Measurements from ENCODE around the gene HTR3D. TPM values are rescaled to one million over a fixed set of nuclear protein-coding genes. Genes with fewer than 3 reads are reported as not detected.

HTR3D gene
- total and polyA plus RNA-seq, 9 of the 15 experiments (the other 6 are each of a cell fraction or from before 2014, with no cell fraction given) = not detected

- TF ChIP-seq MLLT1 (IDR thresholded peaks at IDR 0.05) (peak in 1 of 2 experiments; percentile 93; a peak in 2 of 4 replicates), POU5F1 (IDR thresholded peaks at IDR 0.05; ENCODE audit: borderline replicate concordance, low read depth, low read length, partially characterized antibody) (no peak), ZNF717 (CRISPR knock-in tag; IDR thresholded peaks at IDR 0.05) (no peak), MEF2D (tag; conservative IDR thresholded peaks at IDR 0.05; ENCODE audit: low read depth) (0 out of 2 replicates have a peak, but pooled peaks have one; percentile 44), ZNF644 (tag; IDR thresholded peaks at IDR 0.05; ENCODE audit: low read depth) (peak; percentile 71; the same call in 1 of the 2 replicates), SAP30 (IDR thresholded peaks at IDR 0.05; ENCODE audit: borderline replicate concordance, insufficient read depth, low read depth, low read length, poor library complexity, severe bottlenecking) (no peak), ZNF232 (CRISPR knock-in tag; IDR thresholded peaks at IDR 0.05) (no peak), NFIC (IDR thresholded peaks at IDR 0.05) (no peak), EP400 (IDR thresholded peaks at IDR 0.05) (peak; percentile 24; the same call in 1 of the 2 replicates), TBL1XR1 (IDR thresholded peaks at IDR 0.05; ENCODE audit: low read length in 2 of 2) (peak in 1 of 2 experiments; percentile 68; a peak in 1 of 4 replicates), NUFIP1 (IDR thresholded peaks at IDR 0.05; ENCODE audit: partially characterized antibody) (no peak), CHD1 (IDR thresholded peaks at IDR 0.05; ENCODE audit: low read length) (no peak), ZEB2 (IDR thresholded peaks at IDR 0.05) (peak; percentile 73; the same call in 1 of the 2 replicates), PHF20 (IDR thresholded peaks at IDR 0.05; ENCODE audit: partially characterized antibody) (no peak), GTF2A2 (tag; IDR thresholded peaks at IDR 0.05) (no peak), ZNF655 (CRISPR knock-in tag; IDR thresholded peaks at IDR 0.05) (no peak), ZNF408 (CRISPR knock-in tag; IDR thresholded peaks at IDR 0.05; ENCODE audit: low read depth) (no peak), CBX3 (IDR thresholded peaks at IDR 0.05; ENCODE audit: borderline replicate concordance in 1 of 2, low read length in 2 of 2) (peak in 1 of 2 experiments; percentile 81; a peak in 1 of 3 replicates)
- TF ChIP-seq, protein P1, sequence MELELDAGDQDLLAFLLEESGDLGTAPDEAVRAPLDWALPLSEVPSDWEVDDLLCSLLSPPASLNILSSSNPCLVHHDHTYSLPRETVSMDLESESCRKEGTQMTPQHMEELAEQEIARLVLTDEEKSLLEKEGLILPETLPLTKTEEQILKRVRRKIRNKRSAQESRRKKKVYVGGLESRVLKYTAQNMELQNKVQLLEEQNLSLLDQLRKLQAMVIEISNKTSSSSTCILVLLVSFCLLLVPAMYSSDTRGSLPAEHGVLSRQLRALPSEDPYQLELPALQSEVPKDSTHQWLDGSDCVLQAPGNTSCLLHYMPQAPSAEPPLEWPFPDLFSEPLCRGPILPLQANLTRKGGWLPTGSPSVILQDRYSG (tag; conservative IDR thresholded peaks at IDR 0.05; ENCODE audit: low read depth) = no peak; the same call in 1 of the 2 replicates
- TF ChIP-seq, protein P2, sequence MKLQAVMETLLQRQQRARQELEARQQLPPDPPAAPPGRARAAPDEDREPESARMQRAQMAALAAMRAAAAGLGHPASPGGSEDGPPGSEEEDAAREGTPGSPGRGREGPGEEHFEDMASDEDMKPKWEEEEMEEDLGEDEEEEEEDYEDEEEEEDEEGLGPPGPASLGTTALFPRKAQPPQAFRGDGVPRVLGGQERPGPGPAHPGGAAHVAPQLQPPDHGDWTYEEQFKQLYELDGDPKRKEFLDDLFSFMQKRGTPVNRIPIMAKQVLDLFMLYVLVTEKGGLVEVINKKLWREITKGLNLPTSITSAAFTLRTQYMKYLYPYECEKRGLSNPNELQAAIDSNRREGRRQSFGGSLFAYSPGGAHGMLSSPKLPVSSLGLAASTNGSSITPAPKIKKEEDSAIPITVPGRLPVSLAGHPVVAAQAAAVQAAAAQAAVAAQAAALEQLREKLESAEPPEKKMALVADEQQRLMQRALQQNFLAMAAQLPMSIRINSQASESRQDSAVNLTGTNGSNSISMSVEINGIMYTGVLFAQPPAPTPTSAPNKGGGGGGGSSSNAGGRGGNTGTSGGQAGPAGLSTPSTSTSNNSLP (IDR thresholded peaks at IDR 0.05; ENCODE audit: borderline replicate concordance, low read depth, low read length) = peak; percentile 74; the same call in 1 of the 2 replicates
- TF ChIP-seq, protein P3, sequence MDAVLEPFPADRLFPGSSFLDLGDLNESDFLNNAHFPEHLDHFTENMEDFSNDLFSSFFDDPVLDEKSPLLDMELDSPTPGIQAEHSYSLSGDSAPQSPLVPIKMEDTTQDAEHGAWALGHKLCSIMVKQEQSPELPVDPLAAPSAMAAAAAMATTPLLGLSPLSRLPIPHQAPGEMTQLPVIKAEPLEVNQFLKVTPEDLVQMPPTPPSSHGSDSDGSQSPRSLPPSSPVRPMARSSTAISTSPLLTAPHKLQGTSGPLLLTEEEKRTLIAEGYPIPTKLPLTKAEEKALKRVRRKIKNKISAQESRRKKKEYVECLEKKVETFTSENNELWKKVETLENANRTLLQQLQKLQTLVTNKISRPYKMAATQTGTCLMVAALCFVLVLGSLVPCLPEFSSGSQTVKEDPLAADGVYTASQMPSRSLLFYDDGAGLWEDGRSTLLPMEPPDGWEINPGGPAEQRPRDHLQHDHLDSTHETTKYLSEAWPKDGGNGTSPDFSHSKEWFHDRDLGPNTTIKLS (IDR thresholded peaks at IDR 0.05; ENCODE audit: borderline replicate concordance, low read depth) = no peak
Measured at GRCh38 chr3:183988216-183988790, 43.2 kb upstream of the HTR3D start (continued).
